Keratinocyte (primary cell): ENCODE measurements around the gene WNT1.

Experiments used
- EZH2 ChIP-seq: IDR thresholded peaks from one replicate; pipeline ENCODE4 v1.6.1; 2012; ENCODE audit warnings: inconsistent platforms, mild to moderate bottlenecking, low read length, moderate library complexity
- TF ChIP-seq, protein P1 (sequence below), 3 experiments: IDR thresholded peaks in 1 of 3; conservative IDR thresholded peaks in 1 of 3; optimal IDR thresholded peaks in 1 of 3; 2 replicates in 2 of 3; 3 replicates in 1 of 3; pipeline versions ENCODE3 to v1.5.1; 2011; ENCODE audit warnings: low read length in 3 of 3, mild to moderate bottlenecking in 3 of 3, moderate library complexity in 2 of 3, control low read depth in 1 of 3, inconsistent platforms in 1 of 3; ENCODE audit not compliant: insufficient read depth in 2 of 3; ENCODE audit errors: extremely low read depth in 1 of 3

DNA sequence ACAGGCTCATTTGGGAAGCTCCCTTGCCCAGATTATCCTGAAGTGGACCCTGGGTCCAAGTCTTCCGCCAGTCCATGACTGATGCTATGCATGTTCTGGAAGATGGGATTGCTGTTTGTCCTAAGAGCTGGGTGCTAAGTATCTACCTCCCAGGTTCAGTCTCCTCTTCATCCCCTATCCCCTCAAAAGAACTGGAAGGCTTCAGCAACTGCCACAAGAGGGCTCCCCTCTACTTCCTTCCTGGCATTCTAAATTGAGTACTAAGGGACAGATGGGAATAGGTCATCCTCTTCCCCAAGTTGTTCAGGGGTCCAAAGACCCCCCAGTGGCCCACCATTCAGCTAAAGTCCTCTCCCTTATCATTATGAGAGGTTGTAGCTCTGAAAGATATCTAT is 43.8 kb upstream of the WNT1 start:
- TF ChIP-seq, protein P1, sequence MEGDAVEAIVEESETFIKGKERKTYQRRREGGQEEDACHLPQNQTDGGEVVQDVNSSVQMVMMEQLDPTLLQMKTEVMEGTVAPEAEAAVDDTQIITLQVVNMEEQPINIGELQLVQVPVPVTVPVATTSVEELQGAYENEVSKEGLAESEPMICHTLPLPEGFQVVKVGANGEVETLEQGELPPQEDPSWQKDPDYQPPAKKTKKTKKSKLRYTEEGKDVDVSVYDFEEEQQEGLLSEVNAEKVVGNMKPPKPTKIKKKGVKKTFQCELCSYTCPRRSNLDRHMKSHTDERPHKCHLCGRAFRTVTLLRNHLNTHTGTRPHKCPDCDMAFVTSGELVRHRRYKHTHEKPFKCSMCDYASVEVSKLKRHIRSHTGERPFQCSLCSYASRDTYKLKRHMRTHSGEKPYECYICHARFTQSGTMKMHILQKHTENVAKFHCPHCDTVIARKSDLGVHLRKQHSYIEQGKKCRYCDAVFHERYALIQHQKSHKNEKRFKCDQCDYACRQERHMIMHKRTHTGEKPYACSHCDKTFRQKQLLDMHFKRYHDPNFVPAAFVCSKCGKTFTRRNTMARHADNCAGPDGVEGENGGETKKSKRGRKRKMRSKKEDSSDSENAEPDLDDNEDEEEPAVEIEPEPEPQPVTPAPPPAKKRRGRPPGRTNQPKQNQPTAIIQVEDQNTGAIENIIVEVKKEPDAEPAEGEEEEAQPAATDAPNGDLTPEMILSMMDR (optimal IDR thresholded peaks at IDR 0.05 in 1 of 3, IDR thresholded peaks at IDR 0.05 in 1 of 3, conservative IDR thresholded peaks at IDR 0.05 in 1 of 3; ENCODE audit: extremely low read depth in 1 of 3, insufficient read depth in 2 of 3, low read length in 3 of 3), result peak; percentile 10 to 44 (median 19)
- TF ChIP-seq EZH2, result no peak
